NCI-H774 (cell line): ENCODE data around the gene SESN1.
"Not testable (repeated sequence)": the region's sequence is repeated elsewhere in the genome, so short reads cannot be mapped to it uniquely, and the experiment has no call there.

Experiments used
- DNase-seq: peaks from one replicate; lab custom pipeline; 2025; lab: John Stamatoyannopoulos, UW

SESN1 gene

GRCh38 chr6:109094416-109095035 lies at the start of gene SESN1:
Gene SESN1 (minus strand): TSS chr6:109094846. CDS start chr6:109094073, 773 bp downstream.
- DNase-seq: peak; percentile 93

GRCh38 chr6:109143191-109143590 lies 48.5 kb upstream of the SESN1 start:
- DNase-seq: no peak

- not testable (repeated sequence) for DNase-seq
These were observed 47.4 kb upstream of the SESN1 start for GRCh38 chr6:109142067-109142466.

- no peak for DNase-seq
These were observed 44.5 kb upstream of the SESN1 start for GRCh38 chr6:109139109-109139508.

- not testable (repeated sequence) for DNase-seq
These were observed 41.9 kb upstream of the SESN1 start for GRCh38 chr6:109136530-109136929.

- DNase-seq: not testable (repeated sequence)
These were observed 41.4 kb upstream of the SESN1 start for GRCh38 chr6:109136039-109136438.

- DNase-seq: not testable (repeated sequence)
These were observed 41.0 kb upstream of the SESN1 start for GRCh38 chr6:109135600-109135999.

GRCh38 chr6:109130065-109130464 lies 35.4 kb upstream of the SESN1 start:
- no peak for DNase-seq

- no peak for DNase-seq
These were observed 30.9 kb upstream of the SESN1 start for GRCh38 chr6:109125504-109125903.

GRCh38 chr6:109124219-109124618 lies 29.6 kb upstream of the SESN1 start:
- DNase-seq: no peak

GRCh38 chr6:109121411-109121810 lies 26.8 kb upstream of the SESN1 start:
- no peak for DNase-seq

- DNase-seq: no peak
These were observed 24.3 kb upstream of the SESN1 start for GRCh38 chr6:109118871-109119354.

GRCh38 chr6:109118337-109118736 lies 23.7 kb upstream of the SESN1 start:
- DNase-seq: no peak

- no peak for DNase-seq
These were observed 22.8 kb upstream of the SESN1 start for GRCh38 chr6:109117346-109118035.

- DNase-seq: not testable (repeated sequence)
These were observed 18.0 kb upstream of the SESN1 start for GRCh38 chr6:109112663-109113062.

- DNase-seq: not testable (repeated sequence)
These were observed 15.0 kb upstream of the SESN1 start for GRCh38 chr6:109109663-109110062.

- peak; percentile 33 for DNase-seq
These were observed 11.0 kb upstream of the SESN1 start for GRCh38 chr6:109105681-109106080.

- DNase-seq: no peak
These were observed 9.9 kb upstream of the SESN1 start for GRCh38 chr6:109104512-109104911.

- no peak for DNase-seq
These were observed 9.3 kb upstream of the SESN1 start for GRCh38 chr6:109103942-109104341.

- no peak for DNase-seq
These were observed 8.1 kb upstream of the SESN1 start for GRCh38 chr6:109102762-109103161.

- no peak for DNase-seq
These were observed 3.0 kb upstream of the SESN1 start for GRCh38 chr6:109097661-109098060.

- no peak for DNase-seq
These were observed 1.6 kb upstream of the SESN1 start for GRCh38 chr6:109096208-109096607.

- no peak for DNase-seq
These were observed 1.1 kb upstream of the SESN1 start for GRCh38 chr6:109095835-109096084.
